IPS DF 19.7 (cell line): ENCODE measurements around the gene SLC5A5.
"Not testable (repeated sequence)": the region's sequence is repeated elsewhere in the genome, so short reads cannot be mapped to it uniquely, and the experiment has no call there.

Source experiments
- DNase-seq: peaks from one replicate; pipeline ENCODE4 v3.0.0-alpha.2; 2013; ENCODE audit warnings: low read depth, low spot score

The SLC5A5 gene

DNA sequence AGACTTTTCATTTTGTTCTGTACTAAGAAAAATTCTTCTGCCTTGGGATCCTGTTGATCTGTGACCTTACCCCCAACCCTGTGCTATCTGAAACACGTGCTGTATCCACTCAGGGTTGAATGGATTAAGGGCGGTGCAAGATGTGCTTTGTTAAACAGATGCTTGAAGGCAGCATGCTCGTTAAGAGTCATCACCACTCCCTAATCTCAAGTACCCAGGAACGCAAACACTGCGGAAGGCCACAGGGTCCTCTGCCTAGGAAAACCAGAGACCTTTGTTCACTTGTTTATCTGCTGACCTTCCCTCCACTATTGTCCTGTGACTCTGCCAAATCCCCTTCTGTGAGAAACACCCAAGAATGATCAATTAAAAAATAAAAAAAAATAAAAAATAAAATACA is 47.4 kb downstream of the SLC5A5 start:
- not testable (repeated sequence) for DNase-seq

DNA sequence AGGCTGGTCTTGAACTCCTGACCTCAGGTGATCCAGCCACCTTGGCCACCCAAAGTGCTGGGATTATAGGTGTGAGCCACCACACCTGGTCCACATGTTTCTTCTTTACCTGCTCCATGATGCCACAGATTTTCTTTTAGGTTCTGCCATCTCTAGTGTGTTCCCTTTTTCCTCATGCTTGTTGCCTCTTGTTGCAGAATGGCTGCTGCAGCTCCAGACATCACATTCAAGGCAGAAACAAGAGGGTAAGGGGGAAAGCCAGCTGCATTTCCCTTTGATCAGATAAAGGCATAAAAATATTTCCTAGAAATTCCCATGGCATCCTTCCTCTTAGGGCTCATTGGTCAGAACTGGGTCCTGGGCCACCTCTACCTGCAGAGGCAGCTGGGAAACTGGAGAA is 48.8 kb downstream of the SLC5A5 start:
- no peak for DNase-seq

DNA sequence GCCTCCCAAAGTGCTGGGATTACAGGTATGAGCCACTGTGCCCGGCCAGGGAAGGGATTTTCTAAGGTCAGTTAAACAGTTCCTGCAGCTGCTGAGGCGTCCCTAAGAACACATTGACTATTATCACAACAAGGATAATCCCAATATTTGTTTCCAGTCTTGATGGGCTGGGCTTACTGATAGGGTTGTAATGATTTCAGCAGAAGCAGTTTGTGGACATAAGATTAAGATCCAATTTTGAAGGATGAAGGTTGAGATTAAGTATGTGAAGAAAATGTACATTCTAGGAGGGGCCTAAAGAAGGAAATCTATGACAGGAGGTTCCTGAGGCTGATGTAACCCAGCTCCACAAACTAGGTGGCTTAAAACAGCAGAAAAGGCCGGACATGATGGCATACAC is 50.4 kb downstream of the SLC5A5 start:
- no peak for DNase-seq

DNA sequence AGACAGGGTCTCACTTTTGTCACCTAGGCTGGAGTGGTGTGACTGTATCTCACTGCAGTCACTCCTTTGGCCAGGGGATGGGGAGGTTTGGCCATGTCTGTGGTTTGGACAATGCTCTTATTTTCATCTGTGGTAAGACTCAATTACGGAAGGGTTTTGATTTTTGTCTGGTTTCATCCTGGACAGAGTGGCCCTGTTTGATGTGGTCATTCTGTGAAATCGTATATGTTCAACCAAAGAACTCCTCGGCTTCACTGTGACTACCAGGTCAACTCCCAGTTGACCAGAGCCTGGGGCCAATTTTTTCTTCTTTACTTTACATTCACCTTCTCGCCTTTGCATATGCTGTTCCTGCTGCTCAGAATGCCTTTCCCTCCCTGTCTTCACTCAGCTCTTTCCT is 54.3 kb downstream of the SLC5A5 start:
- DNase-seq = no peak

DNA sequence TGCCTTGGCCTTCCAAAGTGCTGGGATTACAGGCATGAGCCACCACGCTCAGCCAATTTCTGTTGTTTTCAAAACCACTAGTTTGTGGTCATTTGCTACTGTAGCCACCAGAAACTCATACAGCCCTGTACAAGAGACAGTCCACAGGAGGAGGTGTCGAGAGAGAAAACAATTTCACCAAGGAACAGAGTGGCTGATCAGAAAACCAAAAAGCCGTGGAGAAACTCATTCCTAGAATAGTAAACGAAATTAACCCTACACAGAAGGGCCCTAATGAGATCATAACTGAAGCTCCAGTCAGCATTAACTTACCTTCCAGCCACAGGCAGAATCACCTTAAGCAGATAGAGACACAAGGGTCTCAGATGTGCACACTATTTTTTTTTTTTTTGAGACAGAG is 57.3 kb downstream of the SLC5A5 start:
- DNase-seq = no peak

DNA sequence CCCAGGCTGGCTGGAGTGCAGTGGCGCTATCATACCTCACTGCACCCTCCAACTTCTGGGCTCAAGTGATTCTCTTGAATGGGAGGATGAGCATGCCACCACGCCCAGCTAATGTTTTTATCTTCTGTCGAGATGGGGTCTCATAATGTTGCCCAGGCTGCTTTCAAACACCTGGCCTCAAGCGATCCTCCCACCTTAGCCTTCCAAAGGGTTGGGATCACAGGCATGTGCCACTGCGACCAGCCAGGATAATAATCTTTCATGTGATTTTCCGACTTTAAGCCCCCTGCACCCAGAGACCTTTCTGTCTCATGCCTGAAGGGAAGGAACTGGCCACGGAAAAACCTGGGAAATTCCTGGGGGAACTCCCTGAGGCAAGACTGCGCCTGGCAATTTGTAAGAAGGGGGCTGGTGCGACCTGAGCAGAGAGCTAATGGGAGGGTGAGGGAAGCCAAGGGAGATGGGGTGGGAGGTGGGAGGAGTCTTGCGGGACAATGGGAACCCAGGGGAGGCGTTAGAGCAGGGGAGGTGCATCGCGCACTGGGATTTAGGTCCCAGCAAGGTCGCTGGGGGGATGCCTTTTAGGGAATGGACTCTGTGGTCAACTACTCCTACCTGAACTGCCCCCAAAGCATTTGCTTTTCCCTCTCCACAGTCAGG is 59.9 kb downstream of the SLC5A5 start:
- no peak for DNase-seq

DNA sequence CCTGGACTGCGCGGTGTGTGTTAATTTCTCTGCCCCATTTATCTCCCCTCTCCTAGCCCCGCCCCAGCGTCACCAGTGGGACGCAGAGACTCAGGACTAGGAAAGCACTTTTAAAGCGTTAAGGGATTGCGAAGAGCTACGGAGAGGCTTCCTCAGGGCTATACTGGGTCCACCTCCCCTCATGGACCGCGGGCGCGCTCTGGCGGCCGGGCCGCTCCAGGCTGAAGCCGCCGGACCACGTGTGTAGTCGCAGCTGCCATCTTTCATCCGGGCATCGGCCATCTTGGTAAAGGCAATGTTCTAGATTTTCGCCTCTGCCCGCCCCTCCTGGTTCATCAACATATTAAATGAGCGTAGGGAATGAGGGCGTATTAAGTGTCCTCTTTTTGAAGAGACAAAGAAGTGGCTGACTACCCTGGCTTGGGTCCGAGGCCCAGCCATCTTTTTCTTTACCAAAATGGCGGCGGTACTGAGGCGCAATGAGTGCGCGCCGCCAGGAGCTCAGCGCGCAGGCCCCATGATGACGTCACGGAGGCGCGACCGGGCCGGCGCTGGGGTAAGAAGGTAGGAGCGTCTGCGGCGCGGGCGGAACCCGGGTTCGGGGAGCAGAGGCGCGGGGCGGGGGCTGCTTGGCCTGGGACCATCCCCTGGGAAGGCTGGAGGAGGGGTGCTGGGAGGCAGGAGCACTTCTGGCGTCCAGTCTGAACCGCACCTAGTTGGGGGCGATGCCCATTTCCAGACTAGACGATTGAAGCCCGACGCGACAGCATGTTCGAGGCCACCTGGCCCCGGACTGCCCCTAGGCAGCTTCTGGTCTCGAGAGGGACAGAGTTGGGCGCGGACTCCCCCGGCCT is 61.0 kb downstream of the SLC5A5 start, which contains the start of gene CCDC124:
TSS of gene CCDC124 (plus strand) at position 531 of the 854 bp plus-strand sequence. CDS start 3,406 bp downstream, outside the sequence.
- no peak for DNase-seq

DNA sequence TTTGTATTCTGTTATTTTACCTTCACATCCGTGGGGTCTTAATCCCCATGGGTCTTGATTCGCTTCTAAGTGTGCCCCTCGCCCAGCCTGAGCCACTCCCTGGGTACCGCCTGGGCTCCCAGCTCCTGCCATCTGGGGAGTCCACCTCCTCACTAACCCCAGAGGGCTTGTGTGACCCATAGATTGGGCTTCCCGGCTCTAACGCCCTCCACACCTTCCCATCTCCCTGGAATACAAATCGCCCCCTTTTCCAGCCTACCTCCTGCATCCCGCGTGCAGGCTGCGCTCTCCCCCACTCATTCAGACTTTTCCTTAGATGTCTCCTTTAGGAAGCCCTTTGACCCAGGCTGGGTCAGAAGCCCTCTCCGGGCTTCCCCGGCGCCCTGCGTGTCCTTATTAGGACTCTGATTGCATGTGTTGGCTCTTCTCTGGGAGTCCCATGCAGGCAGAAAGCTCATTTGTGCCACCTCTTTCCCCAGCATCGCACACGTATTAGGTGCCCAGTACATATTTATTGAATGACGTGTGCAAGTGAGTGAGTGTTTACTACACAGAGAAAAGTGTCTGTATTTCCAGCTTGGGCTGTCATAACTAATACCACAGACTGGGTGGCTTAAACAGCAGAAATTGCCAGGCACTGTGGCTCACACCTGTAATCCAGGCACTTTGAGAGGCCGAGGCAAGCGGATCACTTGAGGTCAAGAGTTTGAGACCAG is 61.8 kb downstream of the SLC5A5 start:
- DNase-seq = no peak

DNA sequence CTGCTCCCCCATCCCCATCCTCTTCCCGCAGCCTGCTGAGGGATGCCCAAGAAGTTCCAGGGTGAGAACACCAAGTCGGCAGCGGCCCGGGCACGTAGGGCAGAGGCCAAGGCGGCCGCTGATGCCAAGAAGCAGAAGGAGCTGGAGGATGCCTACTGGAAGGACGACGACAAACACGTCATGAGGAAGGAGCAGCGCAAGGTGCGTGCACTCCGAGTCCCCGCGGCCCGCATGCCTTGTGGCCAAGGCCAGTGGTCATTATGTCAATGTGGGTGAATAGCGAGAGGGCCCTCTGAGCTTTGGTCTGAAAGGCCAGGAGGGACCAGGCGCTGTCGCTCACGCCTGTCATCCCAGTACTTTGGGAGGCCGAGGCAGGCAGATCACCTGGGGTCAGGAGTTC is 64.6 kb downstream of the SLC5A5 start:
- DNase-seq = no peak

DNA sequence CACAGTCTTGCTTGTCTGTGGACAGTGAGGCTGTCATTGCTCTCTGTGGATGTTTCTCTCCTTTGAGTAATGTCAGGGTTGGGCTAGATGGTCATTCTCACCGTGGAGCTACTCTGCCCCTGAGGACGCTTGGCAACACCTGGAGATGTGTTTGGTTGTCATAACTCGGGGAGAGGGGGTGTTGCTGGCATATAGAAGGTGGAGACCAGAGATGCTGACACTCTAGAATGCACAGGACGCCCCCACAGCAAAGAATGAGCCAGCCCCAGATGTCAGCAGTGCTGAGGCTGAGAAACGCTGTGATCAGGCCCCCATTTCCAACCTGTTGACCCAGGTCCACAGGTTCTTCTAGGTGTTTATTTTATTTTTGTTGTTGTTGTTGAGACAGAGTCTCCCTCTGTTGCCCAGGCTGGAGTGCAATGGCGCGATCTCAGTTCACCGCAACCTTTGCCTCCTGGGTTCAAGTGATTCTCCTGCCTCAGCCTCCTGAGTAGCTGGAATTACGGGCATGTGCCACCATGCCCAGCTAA is 65.7 kb downstream of the SLC5A5 start:
- no peak for DNase-seq

DNA sequence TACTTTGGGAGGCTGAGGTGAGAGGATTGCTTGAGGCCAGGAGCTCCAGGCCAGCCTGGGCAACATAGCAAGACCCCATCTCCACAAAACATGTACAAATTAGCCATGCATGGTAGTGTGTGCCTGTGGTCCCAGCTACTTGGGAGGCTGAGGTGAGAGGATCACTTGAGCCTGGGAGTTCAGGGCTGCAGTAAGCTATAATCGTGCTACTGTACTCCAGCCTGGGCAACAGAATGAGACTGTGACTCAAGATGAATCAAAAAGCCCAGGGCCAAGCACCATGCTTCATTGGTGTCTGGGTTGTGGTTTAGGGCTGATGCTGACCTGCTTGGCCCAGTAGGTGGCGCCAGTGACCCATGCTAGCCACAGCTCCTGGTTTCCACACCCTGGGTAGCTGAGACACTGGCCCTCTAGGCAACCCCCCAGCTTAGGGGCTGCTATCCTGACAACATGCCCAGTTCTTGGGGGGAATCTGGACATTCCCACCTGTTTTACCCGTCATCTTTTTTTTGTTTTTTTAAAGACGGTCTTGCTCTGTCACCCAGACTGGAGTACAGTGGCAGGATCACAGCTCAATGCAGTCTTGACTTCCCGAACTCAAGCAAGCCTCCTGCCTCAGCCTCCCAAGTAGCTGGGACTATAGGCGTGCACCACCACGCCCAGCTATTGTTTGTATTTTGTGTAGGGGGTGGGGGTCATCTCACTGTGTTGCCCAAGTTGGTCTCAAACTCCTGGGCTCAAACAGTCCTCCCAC is 66.5 kb downstream of the SLC5A5 start:
- no peak for DNase-seq

DNA sequence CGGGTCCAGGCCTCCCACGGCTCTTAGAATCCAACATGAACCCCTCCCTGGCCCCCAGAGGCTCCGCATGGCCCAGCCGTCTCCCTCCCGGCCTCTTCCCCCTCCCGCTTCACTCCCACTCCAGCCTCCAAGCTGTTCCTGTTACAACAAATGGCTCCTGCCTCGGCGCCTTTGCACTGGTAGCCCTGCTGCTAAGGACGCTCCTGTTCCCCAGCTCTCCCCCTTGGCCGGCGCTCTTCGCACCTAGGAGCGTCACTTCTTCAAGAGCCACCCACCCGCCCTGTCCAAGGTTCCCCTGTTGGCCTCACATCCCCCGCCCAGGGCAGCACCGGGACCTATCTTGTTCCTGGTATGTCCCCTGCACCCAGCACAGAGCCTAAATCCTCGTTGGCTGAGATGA is 70.4 kb downstream of the SLC5A5 start:
- no peak for DNase-seq

DNA sequence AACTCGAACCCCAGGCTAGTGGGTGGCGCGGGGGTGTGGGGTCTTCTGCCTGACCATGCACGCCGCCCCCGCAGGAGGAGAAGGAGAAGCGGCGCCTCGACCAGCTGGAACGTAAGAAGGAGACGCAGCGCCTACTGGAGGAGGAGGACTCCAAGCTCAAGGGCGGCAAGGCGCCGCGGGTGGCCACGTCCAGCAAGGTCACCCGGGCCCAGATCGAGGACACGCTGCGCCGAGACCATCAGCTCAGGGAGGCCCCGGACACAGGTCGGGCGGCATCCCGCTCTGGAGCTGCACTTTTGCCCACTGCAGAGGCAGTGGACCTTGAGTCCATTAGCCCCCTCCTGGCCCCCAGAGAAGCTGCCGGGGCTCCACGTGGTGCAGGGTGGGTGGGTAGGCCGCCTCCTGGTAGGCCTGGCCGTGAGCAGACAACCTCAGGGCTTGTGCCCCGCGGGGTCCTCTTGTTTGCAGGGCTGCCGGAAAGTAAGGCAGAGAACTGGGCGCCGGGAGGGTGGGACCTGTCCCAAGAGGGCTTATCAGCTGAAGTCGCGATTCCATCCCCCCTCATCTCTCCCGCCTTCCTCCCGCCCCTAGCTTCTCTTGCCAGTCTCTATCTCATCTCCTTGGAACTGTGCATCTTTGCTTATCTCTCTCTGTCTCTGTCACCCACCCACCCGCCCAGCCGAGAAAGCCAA is 71.0 kb downstream of the SLC5A5 start:
- no peak for DNase-seq

DNA sequence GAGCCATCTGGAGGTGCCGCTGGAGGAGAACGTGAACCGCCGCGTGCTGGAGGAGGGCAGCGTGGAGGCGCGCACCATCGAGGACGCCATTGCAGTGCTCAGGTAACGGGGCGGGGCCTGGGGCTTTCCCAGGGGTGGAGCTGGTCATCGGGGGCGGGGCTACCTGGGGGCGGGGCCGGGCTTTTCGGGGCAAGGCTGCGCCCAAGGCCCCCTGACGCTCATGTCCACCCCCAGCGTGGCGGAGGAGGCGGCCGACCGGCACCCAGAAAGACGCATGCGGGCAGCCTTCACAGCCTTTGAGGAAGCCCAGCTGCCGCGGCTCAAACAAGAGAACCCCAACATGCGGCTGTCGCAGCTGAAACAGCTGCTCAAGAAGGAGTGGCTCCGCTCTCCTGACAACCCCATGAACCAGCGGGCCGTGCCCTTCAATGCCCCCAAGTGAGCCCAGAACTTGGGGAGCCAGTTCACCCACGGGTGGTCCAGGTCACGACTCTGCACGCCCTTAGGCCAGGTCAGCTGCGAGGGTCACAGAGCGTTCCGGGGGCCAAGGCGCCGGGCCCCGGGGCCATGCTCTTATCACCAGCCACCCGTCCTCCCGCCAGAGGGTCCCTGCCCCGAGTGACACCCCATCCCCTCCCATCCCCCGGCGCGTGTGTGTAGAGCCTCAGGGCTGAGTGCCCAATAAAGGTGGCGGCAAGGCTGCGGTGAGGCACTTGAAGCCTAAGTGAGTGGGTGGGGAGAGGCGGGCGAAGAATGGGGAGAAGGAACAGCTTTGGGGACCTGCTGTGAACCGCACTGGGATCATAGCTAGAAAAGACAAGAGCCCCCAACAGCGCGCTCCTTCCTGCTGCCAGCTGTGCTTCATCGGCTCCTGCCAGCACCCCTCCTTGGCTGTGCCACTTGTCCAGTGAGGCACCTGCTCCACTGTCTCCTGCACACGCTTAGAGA is 71.8 kb downstream of the SLC5A5 start:
- DNase-seq = no peak

DNA sequence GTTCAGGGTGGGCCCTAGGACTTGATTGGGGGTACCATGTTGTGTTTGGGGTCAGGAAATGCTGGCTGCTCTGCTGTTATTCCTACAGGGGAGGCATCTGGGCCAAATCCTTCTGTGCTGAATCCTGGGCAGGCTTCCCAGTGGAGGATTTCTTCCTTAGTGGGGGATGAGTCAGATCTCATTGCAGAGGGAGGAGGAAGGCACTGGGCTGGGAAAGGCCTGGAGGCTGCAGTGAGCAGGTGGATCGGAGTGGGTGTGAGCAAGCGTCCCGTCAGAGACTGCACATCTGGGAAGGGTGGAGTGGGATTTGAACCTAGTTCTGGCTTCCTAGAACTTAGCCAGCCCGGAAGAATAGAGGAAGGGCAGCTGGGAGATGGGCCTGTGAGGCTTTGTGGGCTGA is 72.6 kb downstream of the SLC5A5 start:
- DNase-seq = no peak
